NCI-H69 (cell line): ENCODE measurements around the gene EHBP1.

Source experiments
- DNase-seq: peaks from one replicate; lab custom pipeline; 2025; lab: John Stamatoyannopoulos, UW

Gene EHBP1

DNA sequence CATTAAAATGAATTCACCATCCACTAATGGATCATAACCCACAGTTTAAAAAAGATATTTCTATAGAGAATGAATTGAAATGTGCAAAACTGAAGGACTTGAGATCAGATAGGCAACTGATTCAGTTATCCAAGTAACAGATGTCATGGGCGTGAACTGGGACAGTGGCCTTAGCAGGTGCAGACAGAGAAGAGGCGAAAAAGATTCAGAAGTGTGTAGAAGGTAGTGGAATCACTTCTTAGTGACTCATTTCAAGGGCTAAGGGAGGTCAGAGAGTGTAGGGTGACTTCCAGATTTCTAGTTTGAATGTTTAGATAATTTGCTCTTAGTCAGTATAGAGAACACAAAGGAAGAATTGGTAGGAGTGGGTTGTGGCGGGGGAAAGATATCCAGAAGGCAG, 79.7 kb downstream of the EHBP1 start:
- no peak for DNase-seq

GRCh38 chr2:62785810-62786597, 80.5 kb downstream of the EHBP1 start:
- no peak for DNase-seq

DNA sequence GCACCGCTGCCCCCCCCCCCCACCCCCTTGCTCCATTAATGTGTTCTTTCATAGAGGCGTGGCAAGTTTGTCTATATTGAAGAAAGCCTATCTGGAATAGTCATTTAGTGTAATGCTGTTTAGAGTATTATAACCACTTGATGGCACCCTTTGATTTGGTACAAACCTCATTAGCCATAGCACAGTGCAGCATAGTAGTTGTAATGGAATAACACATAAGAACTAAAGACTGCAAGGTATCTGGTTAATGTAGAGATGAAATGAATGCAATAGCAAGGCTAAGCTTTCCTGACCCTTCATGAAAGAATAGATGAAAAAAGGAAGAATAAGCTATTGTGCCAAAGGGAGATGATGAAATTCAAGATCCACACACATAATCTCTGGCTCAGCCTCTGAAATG, 81.9 kb downstream of the EHBP1 start:
- peak; percentile 58 for DNase-seq

- DNase-seq = no peak
Observed at GRCh38 chr2:62789518-62789917, 84.0 kb downstream of the EHBP1 start.

- no peak for DNase-seq
Observed at GRCh38 chr2:62789918-62790317, 84.4 kb downstream of the EHBP1 start.

GRCh38 chr2:62792408-62792807, 86.9 kb downstream of the EHBP1 start:
- DNase-seq = no peak

DNA sequence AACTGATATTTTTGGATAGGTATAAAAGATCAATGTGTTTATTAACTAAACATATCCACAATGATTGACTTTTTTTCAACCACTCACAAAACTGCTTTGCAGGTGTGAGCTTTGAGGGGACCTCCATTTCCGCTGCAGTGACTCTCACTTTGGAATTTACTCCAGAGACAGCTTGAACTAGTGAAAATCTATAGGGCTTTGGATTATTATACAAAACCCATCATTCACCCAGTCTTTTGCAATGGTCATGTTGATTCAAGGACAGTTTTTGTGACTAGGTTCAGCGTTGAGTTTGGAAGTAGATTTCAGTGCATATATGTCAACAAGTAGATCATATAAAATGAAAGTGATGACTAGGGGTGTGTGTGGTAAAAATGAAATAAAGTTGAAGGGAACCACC, 87.7 kb downstream of the EHBP1 start:
- DNase-seq = no peak

DNA sequence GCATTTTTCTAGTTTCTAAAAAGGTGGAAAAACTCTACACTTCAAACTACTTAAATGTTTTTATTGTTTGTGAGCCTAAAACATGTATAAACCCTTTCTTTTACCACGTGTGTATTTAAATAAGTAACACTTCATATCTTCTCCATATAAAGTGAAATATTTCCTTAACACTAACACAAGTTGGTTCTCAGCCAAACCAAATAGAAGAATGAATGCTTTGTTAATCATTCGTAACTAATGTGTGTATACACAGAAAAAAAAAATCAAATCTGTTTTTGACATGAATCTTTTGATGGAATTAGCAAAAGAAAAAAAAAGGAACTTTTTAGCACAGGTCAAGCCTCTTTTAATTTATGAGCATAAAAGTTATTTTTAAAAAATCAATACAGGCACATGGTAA, 89.3 kb downstream of the EHBP1 start:
- DNase-seq = peak; percentile 68

- no peak for DNase-seq
Observed at GRCh38 chr2:62795341-62795740, 89.8 kb downstream of the EHBP1 start.

DNA sequence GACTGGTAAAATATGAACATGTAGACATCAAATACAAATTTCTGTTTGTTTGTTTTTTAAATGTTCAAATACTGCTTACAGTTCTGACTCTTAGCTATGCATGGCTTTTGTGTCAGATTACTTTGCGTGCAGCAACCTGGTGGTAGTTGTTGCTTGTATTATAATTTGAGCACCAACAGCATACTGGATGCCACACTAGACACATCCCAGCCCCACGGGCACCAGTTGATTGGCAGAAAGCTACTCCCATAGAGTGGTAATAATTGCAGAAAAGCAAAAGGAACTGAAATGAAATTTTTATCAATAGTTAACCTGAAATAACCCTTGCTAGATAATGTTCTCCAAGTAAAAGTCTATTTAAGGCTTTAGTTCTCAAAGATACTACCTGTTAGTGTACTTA, 91.6 kb downstream of the EHBP1 start:
- DNase-seq = no peak

- no peak for DNase-seq
Observed at GRCh38 chr2:62800618-62801017, 95.1 kb downstream of the EHBP1 start.

DNA sequence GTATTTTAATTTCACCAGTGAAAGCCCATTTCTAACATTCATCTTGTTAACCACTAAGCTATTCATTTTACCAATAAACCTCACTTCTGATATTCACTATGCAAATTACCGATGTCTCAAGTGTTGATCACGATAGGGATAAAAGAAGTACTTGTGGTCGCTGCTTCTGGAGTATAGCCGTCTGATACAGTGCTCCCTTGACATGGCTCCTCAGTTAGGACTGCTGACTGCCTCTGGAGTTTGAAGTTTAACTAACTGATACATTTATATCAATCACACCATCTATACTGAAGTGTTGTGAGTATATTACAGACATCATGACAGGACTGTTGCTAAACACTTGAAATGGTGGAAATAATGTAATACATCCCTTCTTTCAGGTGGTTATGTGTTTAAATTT, 95.6 kb downstream of the EHBP1 start:
- DNase-seq = no peak

- DNase-seq = no peak
Observed at GRCh38 chr2:62801814-62802523, 96.5 kb downstream of the EHBP1 start.

DNA sequence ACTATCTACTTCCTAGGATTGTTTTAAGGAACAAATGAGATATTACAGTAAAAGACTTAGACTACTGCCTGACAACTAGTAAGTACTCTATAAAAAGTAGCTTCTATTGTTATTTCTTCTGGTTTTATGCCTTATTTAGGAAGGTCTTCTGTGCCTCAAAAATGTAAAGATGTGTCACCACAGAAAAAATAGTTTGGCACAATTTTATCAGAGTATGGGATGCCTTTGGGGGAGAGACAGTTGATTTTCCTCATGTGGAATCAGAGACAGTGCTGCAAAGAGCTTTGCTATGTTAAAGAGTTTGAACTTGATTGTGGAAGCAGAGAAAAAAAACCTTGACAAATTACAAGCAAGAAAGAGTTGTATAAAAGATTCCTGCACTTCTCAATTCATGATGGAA, 98.4 kb downstream of the EHBP1 start:
- no peak for DNase-seq

DNA sequence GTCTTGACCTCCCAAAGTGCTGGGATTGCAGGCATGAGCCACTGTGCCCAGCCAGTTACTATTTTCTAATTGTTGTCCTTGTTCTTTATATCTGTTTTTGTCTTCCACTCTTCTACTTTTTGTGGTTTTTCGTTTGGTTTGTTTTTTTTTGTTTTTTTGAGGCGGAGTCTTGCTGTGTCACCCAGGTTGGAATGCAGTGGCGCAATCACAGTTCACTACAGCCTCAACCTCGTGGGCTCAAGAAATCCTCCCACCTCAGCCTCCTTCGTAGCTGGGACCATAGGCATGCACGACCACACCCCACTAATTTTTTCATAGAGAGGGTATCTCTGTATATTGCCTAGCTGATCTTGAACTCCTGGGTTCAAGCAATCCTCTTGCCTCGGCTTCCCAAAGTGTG, 100.7 kb downstream of the EHBP1 start:
- DNase-seq = no peak

- DNase-seq = no peak
Observed at GRCh38 chr2:62808554-62808953, 103.0 kb downstream of the EHBP1 start.

- DNase-seq = no peak
Observed at GRCh38 chr2:62811086-62811485, 105.6 kb downstream of the EHBP1 start.

- DNase-seq = no peak
Observed at GRCh38 chr2:62811972-62812371, 106.5 kb downstream of the EHBP1 start.

DNA sequence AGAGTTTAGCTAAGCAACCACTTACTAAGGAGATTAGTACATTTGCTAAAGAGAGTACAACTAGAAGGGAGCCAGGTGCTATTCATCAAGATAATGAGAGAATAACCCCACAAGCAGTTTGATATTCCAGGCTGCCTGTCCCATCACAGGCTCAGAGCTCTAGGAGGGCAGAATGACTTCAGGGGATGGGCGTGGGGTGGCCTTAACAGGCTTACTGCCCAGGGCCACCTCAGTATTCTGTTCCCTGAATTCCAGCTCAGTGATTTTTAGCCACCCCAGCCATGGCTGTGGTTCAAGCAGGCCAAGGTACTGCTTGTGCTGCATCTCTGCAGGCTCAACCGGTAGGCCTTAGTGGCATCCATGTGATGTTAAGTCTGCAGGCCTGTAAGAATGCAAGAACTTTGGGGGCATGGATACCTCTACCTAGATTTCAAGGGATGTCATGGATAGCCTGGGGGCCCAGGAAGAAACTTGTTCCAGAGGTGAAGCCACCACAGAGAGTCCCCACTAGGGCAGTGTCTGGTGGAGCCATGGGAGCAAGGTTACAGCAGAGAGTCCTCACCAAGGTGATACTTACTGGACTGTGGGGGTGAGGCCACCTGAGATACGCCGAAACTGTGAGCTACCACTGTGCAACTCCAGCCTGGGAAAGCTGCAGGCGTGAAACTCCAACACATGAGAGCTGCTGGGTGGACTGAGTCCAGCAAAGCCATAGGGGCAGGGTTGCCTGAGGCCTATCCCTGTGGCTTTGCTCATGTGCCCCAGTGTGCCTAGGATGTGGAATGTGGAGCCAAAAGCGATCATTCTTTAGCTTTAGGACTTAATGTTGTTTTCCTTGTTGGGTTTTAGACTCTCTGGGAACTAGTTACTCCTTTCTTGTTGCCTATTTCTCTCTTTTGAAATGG, 107.7 kb downstream of the EHBP1 start:
- DNase-seq = no peak

DNA sequence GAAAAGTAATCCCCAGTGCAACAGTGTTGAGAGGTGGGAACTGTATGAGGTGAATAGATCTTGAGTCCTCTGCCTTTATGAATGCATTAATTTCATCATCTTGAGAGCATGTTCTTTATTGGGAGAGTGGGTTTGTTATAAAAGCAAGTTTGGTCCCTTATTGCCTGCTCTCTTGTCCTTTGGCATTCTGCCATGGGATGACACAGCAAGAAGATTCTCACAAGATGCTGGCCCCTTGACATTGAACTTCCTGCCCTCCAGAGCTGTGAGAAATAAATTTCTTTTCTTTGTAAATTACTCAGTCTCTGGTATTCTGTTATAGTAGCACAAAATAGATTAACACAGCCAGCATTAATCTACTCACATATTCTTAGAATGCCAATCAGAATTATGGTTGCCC, 108.6 kb downstream of the EHBP1 start:
- no peak for DNase-seq

GRCh38 chr2:62817348-62817747, 111.8 kb downstream of the EHBP1 start:
- DNase-seq = no peak

DNA sequence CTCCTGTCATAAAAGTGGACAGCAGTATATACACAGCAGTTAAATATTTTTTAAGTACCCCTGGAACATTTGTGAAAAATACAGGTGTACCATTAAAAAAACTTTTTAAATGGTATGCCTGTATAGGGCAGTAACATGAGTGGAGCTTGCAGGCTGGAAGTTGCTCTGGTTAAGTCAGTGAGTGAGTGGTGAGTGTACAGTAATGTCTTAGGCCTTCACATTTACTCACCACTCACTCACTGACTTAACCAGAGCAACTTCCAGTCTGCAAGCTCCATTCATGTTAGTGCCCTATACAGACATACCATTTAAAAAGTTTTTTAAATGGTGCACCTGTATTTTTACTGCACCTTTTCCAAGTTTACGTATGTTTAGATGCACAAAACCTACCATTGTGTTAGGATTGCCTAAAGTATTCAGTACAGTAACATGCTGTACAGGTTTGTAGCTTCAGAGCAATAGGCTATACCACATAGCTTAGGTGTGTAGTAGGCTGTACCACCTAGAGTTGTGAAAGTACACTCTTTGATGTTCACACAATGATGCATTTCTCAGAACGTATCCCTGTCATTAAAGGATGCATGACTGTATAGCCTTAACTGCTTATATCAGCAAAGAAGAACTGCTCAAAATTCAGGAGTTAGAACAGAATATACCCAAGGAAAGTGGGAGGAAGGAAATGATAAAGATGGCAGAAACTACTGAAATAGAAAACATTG, 112.6 kb downstream of the EHBP1 start:
- DNase-seq = no peak
